Activated CD4-positive, alpha-beta T cell treated with anti-CD3 and anti-CD28 coated beads for 4 hours (primary cell): Measurements from ENCODE around the gene HAUS1.
"Not testable (repeated sequence)": the region's sequence is repeated elsewhere in the genome, so short reads cannot be mapped to it uniquely, and the experiment has no call there.

ENCODE experiments used
- DNase-seq, 2 donors: peaks; one replicate each; pipeline ENCODE4 v3.0.0-alpha.2; 2020

Gene HAUS1, protein sequence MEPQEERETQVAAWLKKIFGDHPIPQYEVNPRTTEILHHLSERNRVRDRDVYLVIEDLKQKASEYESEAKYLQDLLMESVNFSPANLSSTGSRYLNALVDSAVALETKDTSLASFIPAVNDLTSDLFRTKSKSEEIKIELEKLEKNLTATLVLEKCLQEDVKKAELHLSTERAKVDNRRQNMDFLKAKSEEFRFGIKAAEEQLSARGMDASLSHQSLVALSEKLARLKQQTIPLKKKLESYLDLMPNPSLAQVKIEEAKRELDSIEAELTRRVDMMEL

GRCh38 chr18:46104128-46104911 lies at the start of gene HAUS1:
Gene HAUS1 (plus strand): TSS chr18:46104385. CDS start chr18:46104412, 27 bp downstream.
- peak; percentile 78 to 85 for DNase-seq

DNA sequence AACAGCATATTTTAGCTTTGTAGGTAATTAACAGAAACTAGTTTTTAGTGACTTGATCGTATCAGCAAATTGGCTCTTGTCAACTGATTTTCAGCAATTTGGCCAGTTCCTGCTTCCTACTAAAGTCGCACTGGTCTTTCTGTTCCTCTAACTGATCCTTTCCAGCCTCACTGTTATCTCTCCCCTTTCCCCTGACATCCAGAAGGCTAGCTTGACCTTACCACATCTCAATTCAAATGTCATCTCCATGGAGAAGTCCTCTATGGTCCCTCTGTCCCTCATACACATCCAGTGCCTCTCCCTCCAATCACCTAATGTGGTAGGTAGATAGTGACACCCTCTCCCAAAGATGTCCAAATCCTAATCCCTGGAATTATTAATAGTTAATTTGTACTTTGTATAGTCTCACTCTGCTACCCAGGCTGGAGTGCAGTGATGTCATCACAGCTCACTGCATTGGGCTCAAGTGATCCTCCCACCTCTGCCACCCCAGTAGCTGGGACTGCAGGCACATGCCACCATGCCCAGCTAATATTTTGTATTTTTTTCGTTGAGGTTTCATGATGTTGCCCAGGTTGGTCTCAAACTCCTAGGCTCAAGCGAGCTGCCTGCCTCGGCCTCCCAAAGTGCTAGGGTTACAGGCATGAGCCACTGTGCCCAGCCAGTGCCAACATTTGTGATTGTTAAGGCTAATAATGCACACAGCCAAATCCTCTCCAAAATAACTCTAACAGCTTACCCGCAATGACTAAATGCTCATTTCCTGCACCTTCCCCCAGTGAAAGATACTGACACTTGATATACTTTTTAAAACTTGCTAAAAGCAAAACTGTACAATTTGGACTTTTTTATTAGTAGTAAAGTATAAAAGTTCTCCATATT lies 49.0 kb upstream of the HAUS1 start:
- DNase-seq, result no peak

DNA sequence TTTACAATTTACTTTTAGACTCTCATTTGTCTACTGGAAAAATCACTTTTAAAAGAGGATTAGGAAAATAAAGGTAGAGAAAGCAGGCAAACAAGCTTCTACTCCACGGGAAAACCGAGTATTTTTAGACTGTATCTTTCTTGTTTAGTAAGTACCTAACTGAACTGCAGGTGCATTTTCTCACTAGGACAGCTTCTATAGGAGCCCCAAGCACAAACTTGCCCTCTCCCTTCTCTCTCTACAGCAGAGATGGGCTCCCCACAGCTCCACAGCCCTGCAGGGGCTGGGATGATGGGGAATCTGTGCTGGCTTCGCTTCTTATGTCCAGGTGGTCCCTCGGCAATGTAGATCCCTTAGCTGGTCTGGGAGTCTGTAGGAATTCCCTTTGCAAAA lies 48.4 kb upstream of the HAUS1 start:
- no peak for DNase-seq

- no peak for DNase-seq
Observed at GRCh38 chr18:46060359-46060841, 43.8 kb upstream of the HAUS1 start.

DNA sequence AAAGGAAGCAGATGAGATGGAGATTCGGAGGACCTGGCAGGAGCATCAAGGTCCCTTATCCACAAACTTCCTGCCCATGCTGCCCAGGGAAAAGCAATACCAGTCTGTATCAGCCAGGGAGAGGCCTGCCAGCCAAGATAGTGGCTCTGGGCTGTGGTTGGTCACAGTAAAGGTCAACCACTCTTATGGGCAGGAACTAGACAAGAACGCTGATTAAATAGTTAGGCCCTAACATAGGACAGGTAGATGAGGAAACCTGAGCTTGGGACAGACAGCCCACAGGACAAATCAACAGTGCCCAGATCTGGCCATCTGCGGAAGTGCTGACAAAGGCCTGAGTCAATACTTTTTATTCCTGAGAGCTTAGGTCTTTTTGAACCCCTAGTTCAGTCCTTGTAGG lies 42.8 kb upstream of the HAUS1 start:
- no peak for DNase-seq

- DNase-seq, result no peak
Observed at GRCh38 chr18:46061796-46062195, 42.4 kb upstream of the HAUS1 start.

GRCh38 chr18:46062781-46063180 lies 41.4 kb upstream of the HAUS1 start:
- no peak for DNase-seq

DNA sequence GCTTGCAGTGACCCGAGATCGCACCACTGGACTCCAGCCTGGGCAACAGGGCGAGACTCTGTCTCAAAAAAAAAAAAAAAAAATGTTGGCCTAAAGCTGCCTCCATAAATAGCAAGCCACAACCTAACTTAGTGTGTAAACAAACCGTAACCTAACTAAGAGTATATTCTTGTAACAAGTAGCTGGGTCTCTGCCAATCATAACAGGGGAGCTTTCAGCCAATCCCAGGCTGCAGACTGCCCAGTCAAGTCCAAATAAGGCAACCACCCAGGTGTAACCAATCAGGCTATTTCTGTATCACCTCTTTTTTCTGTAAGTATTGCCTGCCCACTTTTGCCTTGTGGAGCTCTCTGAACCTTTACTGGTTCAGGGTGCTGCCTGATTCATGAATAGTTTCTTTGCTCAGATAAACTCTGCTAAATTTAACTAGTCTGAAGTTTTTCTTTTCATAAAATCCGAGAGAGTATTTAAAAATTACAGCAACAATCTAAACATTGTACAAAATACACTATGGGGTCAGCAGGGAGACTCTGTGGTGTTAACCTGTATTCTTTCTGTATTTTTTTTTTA lies 36.7 kb upstream of the HAUS1 start:
- DNase-seq, result no peak

GRCh38 chr18:46068763-46069162 lies 35.4 kb upstream of the HAUS1 start:
- DNase-seq, result no peak

DNA sequence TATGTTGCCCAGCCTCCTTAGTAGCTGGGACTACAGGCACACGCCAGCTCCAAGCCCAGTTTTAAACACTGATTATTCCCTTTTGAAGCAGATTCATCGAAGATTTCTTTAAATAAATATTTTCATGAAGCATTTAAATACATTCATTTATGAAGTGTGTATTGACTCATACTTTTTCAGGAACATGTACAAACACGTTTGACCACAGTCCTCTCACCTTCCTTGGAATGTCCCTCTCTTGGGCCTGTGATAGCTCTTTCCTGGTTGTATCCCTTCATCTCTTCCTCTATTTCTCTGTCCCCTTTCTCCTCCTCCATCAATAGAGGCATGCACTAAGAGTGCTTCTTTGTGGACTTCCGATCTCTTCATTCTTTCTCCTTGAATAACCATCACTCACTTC lies 34.7 kb upstream of the HAUS1 start:
- DNase-seq, result no peak

DNA sequence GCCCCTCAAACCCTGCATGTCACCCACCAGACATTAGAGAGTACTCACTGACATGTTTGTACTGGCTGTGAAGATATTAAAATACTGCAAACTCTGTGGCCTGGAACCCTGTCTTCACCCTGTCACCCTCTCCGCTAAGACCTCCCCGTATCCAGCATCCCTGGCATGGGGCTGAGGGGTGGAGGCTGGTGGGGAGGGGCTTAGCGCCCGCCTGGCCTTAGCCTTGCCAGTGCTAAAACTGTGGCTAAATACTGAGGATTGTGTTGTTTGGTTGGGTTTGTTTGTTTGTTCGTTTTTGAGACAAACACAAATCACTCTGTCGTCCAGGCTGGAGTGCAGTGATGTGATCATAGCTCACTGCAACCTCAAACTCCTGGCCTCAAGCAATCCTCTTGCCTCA lies 34.0 kb upstream of the HAUS1 start:
- DNase-seq, result no peak

- DNase-seq, result no peak
Observed at GRCh38 chr18:46070815-46071652, 33.2 kb upstream of the HAUS1 start.

- peak; percentile 67 to 72 for DNase-seq
Observed at GRCh38 chr18:46071653-46072375, 32.4 kb upstream of the HAUS1 start, which contains the start of gene PSTPIP2. Gene PSTPIP2 (minus strand): TSS chr18:46072260. CDS start chr18:46072188, 72 bp downstream.

DNA sequence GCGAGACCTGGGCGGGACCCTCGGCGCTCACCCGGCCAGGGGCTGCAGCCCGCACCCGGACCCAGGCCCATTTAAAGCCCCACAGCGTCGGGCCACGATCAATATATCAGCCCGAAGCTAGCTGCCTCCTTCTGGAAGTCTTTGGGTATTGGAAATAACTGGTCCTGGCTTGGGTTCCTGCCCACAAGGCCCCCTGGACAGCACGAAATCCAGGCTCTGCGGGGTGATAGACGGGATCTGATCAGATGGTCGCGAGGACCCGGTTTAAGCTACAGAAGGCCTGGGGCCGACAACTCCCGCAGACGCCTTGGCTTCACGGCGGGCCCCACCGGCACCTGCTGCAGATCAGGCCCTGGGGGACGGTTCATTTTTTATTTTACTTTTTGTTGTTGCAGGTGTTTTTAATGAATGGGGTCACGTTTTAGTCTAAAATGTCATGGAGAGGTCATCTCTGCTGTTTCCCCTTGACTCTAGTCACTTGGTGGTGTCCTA lies 31.8 kb upstream of the HAUS1 start:
- DNase-seq, result no peak

- no peak for DNase-seq
Observed at GRCh38 chr18:46072959-46073358, 31.2 kb upstream of the HAUS1 start.

- DNase-seq, result peak; percentile 47 to 78
Observed at GRCh38 chr18:46073474-46074331, 30.5 kb upstream of the HAUS1 start.

GRCh38 chr18:46079336-46079735 lies 24.8 kb upstream of the HAUS1 start:
- DNase-seq, result no peak

- no peak for DNase-seq
Observed at GRCh38 chr18:46080156-46080555, 24.0 kb upstream of the HAUS1 start.

DNA sequence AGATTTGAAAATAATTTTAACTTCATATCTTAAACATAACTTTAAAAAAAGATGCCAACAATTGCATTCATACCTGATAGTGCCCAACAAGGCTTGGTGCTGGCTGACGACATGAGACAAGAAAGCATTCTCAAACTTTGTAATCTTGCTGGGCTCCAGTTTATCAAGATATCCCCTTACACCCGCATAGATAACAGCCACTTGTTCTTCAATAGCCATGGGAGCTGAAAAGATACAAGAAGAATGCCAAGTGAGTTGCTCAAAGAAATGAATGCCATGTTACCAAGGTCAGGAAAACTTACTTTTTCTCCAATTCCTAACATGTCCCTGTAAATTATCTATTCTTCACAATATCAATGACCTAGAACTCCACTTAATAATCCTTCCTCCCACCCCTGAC lies 19.8 kb upstream of the HAUS1 start:
- DNase-seq, result no peak

- DNase-seq, result not testable (repeated sequence)
Observed at GRCh38 chr18:46088501-46088900, 15.7 kb upstream of the HAUS1 start.
